PFSK-1 (cell line): ENCODE results near the gene TEX22.

Source experiments
- FOXP2 ChIP-seq: optimal IDR thresholded peaks from 2 replicates; pipeline ENCODE3; 2011; ENCODE audit warnings: borderline replicate concordance, control low read depth, inconsistent platforms; ENCODE audit not compliant: insufficient read depth; ENCODE audit errors: extremely low read length, extremely low read depth
- POLR2AphosphoS5 ChIP-seq: IDR thresholded peaks from 2 replicates; pipeline ENCODE4 v1.6.1; 2012; ENCODE audit warnings: low read depth, mild to moderate bottlenecking, control low read depth, low read length, moderate library complexity
- REST ChIP-seq, 2 experiments: IDR thresholded peaks; 2 replicates each; pipeline versions ENCODE4 v1.6.1 to v1.8.0; 2011 to 2012; ENCODE audit warnings: low read depth in 2 of 2, low read length in 2 of 2, control low read depth in 1 of 2, inconsistent platforms in 1 of 2, mild to moderate bottlenecking in 1 of 2, moderate library complexity in 1 of 2; ENCODE audit not compliant: insufficient read depth in 1 of 2
- SIN3A ChIP-seq: IDR thresholded peaks from 2 replicates; pipeline ENCODE4 v1.6.1; 2012; ENCODE audit warnings: mild to moderate bottlenecking, low read length, moderate library complexity, borderline replicate concordance; ENCODE audit not compliant: insufficient read depth
- TAF1 ChIP-seq: IDR thresholded peaks from 2 replicates; pipeline ENCODE4 v1.6.1; 2012; ENCODE audit warnings: low read length, control low read depth, borderline replicate concordance; ENCODE audit not compliant: insufficient read depth

The TEX22 gene

GRCh38 chr14:105388110-105388951 is 10.0 kb upstream of the TEX22 start:
- TF ChIP-seq FOXP2 (no peak), REST (IDR thresholded peaks at IDR 0.05; ENCODE audit: insufficient read depth in 1 of 2, low read depth in 2 of 2, low read length in 2 of 2) (no peak)

- TF ChIP-seq REST (IDR thresholded peaks at IDR 0.05; ENCODE audit: insufficient read depth in 1 of 2, low read depth in 2 of 2, low read length in 2 of 2) = no peak
- TF ChIP-seq POLR2AphosphoS5 = no peak
- TF ChIP-seq FOXP2 = no peak
- TF ChIP-seq TAF1 = no peak
Measured at GRCh38 chr14:105388976-105389375, 9.4 kb upstream of the TEX22 start.

DNA sequence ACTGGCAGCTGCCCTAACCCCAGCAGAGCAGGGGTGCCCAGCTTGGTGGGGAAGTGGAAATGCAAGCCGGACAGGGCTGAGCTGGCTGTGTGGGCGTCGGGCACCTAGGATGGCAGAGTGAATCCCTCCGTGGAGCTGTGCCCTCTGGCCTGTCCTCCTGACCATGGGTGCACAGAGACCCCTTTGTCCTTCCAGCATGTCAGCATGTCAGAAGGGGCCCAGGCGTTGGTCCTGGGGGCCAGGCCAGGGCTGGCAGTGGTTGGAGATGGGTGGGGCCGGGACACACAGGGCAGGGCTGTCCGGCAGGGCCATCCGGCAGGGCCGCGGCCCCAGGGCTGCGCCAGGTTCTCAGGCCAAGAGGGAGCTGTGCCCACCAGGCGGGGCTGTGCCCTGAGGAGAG is 8.8 kb upstream of the TEX22 start:
- TF ChIP-seq FOXP2 (no peak), SIN3A (no peak), POLR2AphosphoS5 (no peak), REST (IDR thresholded peaks at IDR 0.05; ENCODE audit: insufficient read depth in 1 of 2, low read depth in 2 of 2, low read length in 2 of 2) (no peak), TAF1 (no peak)

- TF ChIP-seq FOXP2 (no peak), POLR2AphosphoS5 (no peak), TAF1 (no peak), REST (IDR thresholded peaks at IDR 0.05; ENCODE audit: insufficient read depth in 1 of 2, low read depth in 2 of 2, low read length in 2 of 2) (no peak), SIN3A (no peak)
Measured at GRCh38 chr14:105389976-105390848, 8.1 kb upstream of the TEX22 start.
